ENCODE data around the gene EHBP1L1.

DNA sequence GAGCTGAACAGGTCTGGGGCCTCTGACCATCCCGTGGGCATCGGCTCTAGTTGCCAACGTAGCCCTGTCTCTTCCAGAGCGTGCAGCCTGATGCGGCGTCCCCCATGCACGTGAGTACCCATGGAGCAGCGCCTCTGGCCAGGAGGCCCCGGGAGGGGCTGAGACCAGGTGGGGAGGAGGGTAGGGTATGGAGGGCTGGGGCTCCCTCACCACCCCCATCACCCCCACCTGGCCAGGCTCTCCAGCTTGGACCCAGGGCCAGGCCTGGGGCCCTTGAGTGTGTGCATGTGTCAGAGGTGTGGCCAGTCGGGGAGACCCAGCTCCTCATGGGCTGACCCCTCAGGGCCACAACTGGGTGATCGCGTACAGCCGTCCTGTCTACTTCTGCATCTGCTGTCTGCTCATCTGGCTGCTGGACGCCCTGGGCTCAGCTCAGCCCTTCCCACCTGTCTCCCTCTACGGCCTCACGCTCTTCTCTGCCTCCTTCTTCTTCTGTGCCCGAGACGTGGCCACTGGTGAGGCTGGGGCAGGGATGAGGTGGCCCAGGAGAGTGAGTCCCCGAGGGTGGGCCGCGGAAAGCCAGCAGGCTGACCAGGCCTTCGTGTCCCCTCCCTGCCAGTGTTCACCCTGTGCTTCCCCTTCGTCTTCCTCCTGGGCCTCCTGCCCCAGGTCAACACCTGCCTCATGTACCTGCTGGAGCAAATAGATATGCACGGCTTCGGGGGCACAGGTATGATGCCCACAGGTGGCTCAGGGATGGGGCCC, 48.2 kb downstream of the EHBP1L1 start:
- TF ChIP-seq GATA2 (IDR thresholded peaks at IDR 0.05; ENCODE audit: low read depth, low read length) (no peak), GATA3 (IDR thresholded peaks at IDR 0.05; ENCODE audit: low read depth, low read length) (no peak)
